Measurements from ENCODE around the gene CKAP2L.

The CKAP2L gene

DNA sequence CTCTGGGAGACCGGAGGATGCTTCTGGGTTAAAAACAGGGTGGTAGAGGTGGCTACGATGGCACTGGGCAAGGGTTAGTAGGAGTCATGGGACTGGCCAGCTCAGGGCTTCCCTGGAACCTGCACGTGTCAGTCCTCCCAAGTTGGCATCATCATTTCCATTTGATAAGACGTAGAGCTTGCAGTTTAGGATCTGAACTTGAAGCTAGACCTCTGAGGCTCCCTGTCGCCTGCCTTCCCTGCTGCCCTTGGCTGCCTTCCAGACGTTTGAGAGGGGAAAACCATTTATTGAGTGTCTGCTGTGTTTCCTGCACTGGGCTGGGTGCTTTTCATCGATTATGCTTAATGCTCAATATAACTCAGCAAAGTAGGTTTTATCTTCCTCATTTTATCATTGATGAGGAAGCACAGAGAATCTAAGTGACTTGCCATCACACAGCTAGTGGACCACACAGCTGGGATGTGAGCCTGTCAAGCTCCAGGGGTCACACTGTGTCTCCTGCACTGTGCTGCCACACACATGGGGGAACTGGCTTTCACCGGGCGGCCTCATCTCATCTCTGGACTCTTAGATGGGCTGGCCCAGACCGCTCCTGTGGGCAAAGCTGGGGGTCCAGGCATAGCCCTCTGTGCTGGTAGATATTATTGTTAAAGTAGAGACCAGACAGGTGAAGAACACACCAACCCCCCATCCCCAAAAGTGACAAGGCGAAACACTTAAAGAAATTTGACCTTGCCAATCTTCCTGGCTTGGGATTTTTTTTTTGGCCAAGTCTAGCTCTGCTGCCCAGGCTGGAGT is 35.8 kb downstream of the CKAP2L start:
- Histone ChIP-seq H3K4me3 (ENCODE audit: low read depth in 1 of 2, low read length in 1 of 2) (no peak overlapping the region), H3K4me1 (ENCODE audit: control insufficient read depth in 1 of 2, insufficient read depth in 1 of 2, low read depth in 1 of 2, low read length in 1 of 2) (peaks cover 32 to 33% of the 10 kb centered on the region in 2 experiments), H3K9me3 (no peaks in the 10 kb centered on the region), H3K27ac (peak overlapping the region; percentile 56), H3K36me3 (no peaks in the 10 kb centered on the region), H3K27me3 (no peaks in the 10 kb centered on the region)
- TF ChIP-seq, protein P1, sequence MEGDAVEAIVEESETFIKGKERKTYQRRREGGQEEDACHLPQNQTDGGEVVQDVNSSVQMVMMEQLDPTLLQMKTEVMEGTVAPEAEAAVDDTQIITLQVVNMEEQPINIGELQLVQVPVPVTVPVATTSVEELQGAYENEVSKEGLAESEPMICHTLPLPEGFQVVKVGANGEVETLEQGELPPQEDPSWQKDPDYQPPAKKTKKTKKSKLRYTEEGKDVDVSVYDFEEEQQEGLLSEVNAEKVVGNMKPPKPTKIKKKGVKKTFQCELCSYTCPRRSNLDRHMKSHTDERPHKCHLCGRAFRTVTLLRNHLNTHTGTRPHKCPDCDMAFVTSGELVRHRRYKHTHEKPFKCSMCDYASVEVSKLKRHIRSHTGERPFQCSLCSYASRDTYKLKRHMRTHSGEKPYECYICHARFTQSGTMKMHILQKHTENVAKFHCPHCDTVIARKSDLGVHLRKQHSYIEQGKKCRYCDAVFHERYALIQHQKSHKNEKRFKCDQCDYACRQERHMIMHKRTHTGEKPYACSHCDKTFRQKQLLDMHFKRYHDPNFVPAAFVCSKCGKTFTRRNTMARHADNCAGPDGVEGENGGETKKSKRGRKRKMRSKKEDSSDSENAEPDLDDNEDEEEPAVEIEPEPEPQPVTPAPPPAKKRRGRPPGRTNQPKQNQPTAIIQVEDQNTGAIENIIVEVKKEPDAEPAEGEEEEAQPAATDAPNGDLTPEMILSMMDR (IDR thresholded peaks at IDR 0.05) = no peak

DNA sequence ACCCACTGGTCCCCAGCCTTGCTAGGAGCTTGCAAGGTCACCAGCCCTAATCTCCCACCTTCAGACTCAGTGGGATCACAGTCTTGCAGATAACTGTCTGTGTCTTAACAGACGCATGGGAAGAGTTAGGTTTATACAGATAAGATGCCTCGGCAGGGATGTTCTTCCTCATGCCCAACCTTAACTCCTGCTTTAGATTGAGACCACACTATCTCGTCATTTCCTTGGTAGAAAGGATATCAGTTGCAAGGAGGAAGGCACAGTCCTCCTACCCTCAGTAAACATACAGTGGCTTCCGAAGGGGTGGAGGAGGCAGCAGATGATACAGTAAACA is 36.4 kb downstream of the CKAP2L start:
- Histone ChIP-seq H3K27me3 (no peaks in the 10 kb centered on the region), H3K4me1 (ENCODE audit: control insufficient read depth in 1 of 2, insufficient read depth in 1 of 2, low read depth in 1 of 2, low read length in 1 of 2) (peaks cover 32 to 33% of the 10 kb centered on the region in 2 experiments), H3K4me3 (ENCODE audit: low read depth in 1 of 2, low read length in 1 of 2) (no peak overlapping the region), H3K36me3 (no peaks in the 10 kb centered on the region), H3K27ac (peak overlapping the region; percentile 56), H3K9me3 (no peaks in the 10 kb centered on the region)
- TF ChIP-seq, protein P1 (IDR thresholded peaks at IDR 0.05) = no peak

- no peak overlapping the region for H3K27ac ChIP-seq
- no peaks in the 10 kb centered on the region for H3K36me3 ChIP-seq
- no peaks in the 10 kb centered on the region for H3K27me3 ChIP-seq
- peaks cover 32 to 33% of the 10 kb centered on the region in 2 experiments for H3K4me1 ChIP-seq (ENCODE audit: control insufficient read depth in 1 of 2, insufficient read depth in 1 of 2, low read depth in 1 of 2, low read length in 1 of 2)
- TF ChIP-seq, protein P1 (IDR thresholded peaks at IDR 0.05) = no peak
- H3K4me3 ChIP-seq (ENCODE audit: low read depth in 1 of 2, low read length in 1 of 2) = no peak overlapping the region
- no peaks in the 10 kb centered on the region for H3K9me3 ChIP-seq
Observed at GRCh38 chr2:112727276-112728028, 37.0 kb downstream of the CKAP2L start.

GRCh38 chr2:112726487-112727190 is 37.8 kb downstream of the CKAP2L start:
- Histone ChIP-seq H3K9me3 (no peaks in the 10 kb centered on the region), H3K4me1 (ENCODE audit: control insufficient read depth in 1 of 2, insufficient read depth in 1 of 2, low read depth in 1 of 2, low read length in 1 of 2) (peaks cover 32 to 33% of the 10 kb centered on the region in 2 experiments), H3K27ac (peak overlapping the region; percentile 68), H3K36me3 (no peaks in the 10 kb centered on the region), H3K4me3 (ENCODE audit: low read depth in 1 of 2, low read length in 1 of 2) (no peak overlapping the region), H3K27me3 (no peaks in the 10 kb centered on the region)
- TF ChIP-seq, protein P1 (IDR thresholded peaks at IDR 0.05) = peak; percentile 98

- Histone ChIP-seq H3K9me3 (no peaks in the 10 kb centered on the region), H3K4me1 (ENCODE audit: control insufficient read depth in 1 of 2, insufficient read depth in 1 of 2, low read depth in 1 of 2, low read length in 1 of 2) (peaks cover 32 to 33% of the 10 kb centered on the region in 2 experiments), H3K27ac (peak overlapping the region; percentile 68), H3K36me3 (no peaks in the 10 kb centered on the region), H3K27me3 (no peaks in the 10 kb centered on the region), H3K4me3 (ENCODE audit: low read depth in 1 of 2, low read length in 1 of 2) (no peak overlapping the region)
- TF ChIP-seq, protein P1 (IDR thresholded peaks at IDR 0.05) = no peak
Observed at GRCh38 chr2:112725545-112726457, 38.6 kb downstream of the CKAP2L start.

Data from neutrophil (primary cell).